AG09319 (cell line): ENCODE data around the gene ACTR1B.
"Not testable (repeated sequence)": the region's sequence is repeated elsewhere in the genome, so short reads cannot be mapped to it uniquely, and the experiment has no call there.

ENCODE experiments used
- DNase-seq: peaks from one replicate; pipeline ENCODE4 v3.0.0-alpha.2; 2010; ENCODE audit warnings: low read depth; ENCODE audit errors: extremely low read depth
- TF ChIP-seq, protein P1 (sequence below): IDR thresholded peaks from 2 replicates; pipeline ENCODE4 v1.5.1; 2011; ENCODE audit warnings: low read depth, mild to moderate bottlenecking, inconsistent platforms, low read length, moderate library complexity

Gene ACTR1B

DNA sequence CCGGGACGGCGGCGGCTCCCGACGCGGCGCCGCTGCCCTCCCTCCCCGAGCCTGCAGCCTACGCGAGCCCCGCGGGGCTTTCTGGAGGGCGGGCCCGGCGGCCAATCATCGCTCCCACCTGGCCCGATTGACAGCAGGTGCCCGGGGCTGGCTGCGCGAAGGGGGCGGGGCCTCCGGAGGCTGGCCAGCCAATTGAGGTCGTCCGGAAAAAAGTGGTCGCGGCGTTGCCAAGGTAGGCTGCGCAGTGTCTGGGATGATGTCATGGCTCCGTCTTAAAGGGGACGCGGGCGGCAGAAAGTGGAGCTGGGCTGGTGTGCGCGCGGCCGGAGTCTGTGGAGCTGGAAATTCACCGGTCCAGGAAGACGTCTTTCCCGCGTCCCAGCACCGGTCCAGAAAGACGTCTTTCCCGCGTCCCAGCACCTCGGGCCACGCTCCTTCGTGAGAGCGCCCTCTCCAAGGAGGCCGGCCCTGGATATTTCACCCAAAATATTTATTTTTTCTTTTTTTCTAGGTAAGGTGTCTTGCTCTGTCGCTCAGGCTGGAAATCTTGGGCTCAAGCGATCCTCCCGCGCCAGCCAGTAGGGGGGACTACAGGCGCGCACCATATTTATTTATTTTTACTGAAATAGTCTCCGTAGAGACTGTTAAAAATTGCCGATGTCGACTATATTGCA lies at the start of gene ACTR1B:
Gene ACTR1B (minus strand): TSS at position 83 of the 674 bp plus-strand sequence. CDS start 154 bp downstream, outside the sequence.
- TF ChIP-seq, protein P1, sequence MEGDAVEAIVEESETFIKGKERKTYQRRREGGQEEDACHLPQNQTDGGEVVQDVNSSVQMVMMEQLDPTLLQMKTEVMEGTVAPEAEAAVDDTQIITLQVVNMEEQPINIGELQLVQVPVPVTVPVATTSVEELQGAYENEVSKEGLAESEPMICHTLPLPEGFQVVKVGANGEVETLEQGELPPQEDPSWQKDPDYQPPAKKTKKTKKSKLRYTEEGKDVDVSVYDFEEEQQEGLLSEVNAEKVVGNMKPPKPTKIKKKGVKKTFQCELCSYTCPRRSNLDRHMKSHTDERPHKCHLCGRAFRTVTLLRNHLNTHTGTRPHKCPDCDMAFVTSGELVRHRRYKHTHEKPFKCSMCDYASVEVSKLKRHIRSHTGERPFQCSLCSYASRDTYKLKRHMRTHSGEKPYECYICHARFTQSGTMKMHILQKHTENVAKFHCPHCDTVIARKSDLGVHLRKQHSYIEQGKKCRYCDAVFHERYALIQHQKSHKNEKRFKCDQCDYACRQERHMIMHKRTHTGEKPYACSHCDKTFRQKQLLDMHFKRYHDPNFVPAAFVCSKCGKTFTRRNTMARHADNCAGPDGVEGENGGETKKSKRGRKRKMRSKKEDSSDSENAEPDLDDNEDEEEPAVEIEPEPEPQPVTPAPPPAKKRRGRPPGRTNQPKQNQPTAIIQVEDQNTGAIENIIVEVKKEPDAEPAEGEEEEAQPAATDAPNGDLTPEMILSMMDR, result peak; percentile 62
- peak; percentile 94 for DNase-seq

DNA sequence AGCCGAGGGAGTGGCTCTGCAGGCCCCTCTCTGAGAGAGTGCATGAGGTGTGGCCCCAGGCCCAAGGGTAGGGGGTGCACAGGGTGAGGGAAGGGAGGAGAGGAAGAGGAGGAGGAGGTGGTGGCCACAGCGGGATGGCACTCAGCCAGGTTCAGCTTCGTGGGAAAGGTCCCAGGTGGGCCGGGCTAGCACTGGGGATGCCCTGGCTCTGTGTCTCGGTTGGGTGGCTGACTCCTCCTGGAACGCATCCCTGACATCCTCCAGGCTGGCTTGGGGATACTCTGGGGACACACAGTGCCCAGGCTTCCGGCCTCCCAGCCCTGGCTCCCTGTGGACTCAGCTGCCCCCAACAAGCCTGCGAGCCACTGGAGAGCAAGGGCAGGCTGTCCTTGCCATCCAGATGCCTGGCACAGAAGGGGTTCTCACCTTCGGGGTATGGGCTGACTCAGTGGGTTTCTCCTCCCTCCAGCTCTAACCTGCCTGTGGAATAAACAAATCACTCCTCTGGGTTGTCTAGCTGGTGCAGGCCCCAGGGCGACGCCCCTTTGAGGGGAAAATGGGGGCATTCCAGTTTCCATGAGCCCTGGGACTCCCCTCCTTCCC lies 49.0 kb upstream of the ACTR1B start:
- DNase-seq, result no peak
- TF ChIP-seq, protein P1, result no peak

DNA sequence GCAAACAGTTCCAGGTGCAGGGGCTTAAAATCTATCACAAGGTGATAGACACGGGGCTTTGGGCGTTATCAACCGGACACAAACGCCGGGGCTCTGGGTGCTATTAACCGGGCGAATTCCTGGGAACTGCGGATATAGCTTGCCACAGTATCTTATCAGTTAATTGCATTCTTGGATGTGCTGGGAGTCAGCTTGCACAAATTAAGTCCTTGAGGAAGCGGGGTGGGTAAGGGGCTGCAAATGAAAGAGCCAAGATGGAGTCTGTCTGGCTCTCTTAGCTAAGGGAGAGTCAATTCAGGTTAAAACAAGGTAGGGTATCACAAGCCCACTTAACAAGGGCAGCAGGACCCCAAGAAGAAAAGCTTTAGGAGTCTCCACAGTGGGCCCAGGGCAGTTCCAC lies 48.3 kb upstream of the ACTR1B start:
- DNase-seq, result not testable (repeated sequence)

DNA sequence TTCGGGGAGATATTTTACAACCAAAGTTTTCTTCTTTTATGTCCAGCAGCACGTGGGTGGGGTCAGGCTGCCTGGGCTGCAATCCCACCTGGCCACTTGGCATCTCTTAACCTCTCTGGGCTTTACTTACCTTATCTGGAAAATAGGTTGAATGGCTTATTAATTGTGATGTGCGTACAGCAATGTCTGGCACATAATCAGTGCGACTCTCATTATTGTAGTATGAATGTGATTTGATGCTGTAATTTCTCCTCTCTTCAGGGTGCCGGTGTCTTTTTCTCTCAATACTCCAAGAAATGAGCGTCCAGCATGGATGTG lies 47.5 kb upstream of the ACTR1B start:
- TF ChIP-seq, protein P1, result no peak
- no peak for DNase-seq

DNA sequence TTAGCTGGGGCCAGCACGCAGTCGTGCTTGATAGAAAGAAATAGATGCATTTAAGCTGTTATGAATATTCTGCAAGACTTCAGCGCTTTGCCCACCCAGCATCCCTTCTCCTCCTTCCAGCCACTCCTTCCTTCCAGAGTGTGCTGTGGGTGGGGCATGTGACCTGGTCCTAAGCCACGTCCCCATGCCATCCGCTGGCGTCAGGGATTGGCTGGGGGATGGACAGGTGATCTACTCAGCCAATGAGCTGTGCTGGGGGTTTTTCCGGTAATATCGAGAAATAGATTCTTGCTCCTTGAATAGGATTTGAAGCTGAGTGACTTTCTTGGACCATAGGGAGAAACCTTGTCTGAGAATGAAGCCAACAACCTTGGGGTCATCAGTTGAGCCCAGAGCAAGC lies 44.8 kb upstream of the ACTR1B start:
- TF ChIP-seq, protein P1, result no peak
- no peak for DNase-seq

DNA sequence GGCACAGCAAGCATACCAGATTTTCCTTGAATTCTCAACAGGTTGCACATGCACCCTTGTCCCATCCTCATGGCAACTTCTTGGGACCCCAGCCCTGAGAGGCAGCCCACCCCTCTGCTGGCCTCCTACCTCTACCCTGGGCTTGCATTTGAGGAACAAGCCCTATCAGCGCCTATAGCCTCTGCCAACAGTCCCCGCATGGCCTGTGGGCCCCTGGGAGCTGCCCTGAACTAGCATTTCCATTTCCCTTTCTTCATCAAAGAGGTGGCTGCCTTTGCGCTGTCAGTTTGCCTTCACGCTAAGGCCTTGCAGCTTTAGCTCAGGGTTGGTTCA lies 44.2 kb upstream of the ACTR1B start:
- DNase-seq, result no peak

DNA sequence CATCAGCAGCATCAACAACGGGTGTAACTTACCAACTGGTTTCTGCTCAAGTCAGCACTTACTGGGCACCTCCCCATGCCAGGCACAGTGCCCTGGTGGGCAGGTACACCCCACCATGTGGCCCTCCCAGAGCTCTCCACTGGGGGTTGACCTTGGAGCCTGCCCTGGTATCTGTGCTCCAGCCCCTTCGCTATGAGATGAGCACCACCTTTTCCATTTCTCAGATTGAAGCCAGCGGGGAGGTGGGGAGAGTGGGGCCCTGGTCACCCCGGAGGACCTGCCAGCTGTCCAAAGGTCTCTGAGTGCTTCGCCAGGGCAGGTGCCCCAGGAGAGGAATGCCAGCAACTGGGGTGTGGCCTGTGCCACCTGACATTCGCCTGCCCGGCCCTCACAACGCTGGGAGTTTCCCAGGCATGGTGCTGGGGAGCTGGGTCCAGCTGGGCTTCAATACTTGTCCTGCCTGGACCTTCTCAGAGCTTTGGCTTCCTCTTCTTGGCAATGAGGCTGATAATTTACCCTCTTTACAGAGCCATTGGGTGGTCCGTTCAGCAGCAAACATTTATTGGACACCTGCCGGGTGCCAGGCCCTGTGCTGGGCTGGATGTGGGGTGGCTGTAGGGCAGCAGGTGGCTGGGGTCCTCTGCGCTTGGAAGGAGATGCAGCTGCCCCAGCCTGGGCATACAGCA lies 43.7 kb upstream of the ACTR1B start:
- DNase-seq, result no peak
- TF ChIP-seq, protein P1, result no peak

More for the DNA sequence above, 44.2 kb upstream of the ACTR1B start:
- TF ChIP-seq, protein P1, result no peak
